ENCODE measurements around the gene VRK3. TPM values are rescaled to one million over a fixed set of nuclear protein-coding genes. Genes with fewer than 3 reads are reported as not detected.
A peak's percentile ranks its signal among the peaks of the same experiment; 100 is the strongest.

Gene VRK3
- total RNA-seq, 2 donors from 2014 or later, result 53.7 to 79.8 TPM

DNA sequence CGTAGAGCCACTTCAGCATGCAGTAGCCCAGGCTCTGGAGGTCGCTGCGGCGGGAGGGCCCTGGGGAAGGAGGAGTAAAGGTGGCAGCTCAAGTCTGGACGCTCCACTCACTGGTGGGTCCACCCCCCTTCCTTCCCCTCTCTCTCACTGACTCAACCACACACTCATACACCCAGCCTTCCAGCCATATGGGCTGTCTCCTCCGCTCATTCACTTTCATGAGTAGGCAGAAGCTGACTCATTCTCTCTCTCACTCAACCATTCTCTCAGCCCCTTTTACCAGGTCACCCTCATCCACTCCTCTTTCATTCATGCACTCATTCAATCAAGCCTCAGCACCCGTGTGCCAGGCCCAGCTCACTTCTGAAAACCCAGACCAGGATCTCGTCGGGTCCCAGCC, 36.7 kb downstream of the VRK3 start:
- H3K36me3 Mint-ChIP-seq (ENCODE audit: low read depth), result peaks cover 86% of the 10 kb centered on the region
- ATAC-seq (replicated peaks), result peak; percentile 95
- peaks cover 15% of the 10 kb centered on the region for H3K4me1 Mint-ChIP-seq
- no peaks in the 10 kb centered on the region for H3K9me3 Mint-ChIP-seq
- H3K4me3 Mint-ChIP-seq, result no peak overlapping the region
- peak overlapping the region; percentile 17 for H3K27ac Mint-ChIP-seq
- H3K27me3 Mint-ChIP-seq, result no peaks in the 10 kb centered on the region

DNA sequence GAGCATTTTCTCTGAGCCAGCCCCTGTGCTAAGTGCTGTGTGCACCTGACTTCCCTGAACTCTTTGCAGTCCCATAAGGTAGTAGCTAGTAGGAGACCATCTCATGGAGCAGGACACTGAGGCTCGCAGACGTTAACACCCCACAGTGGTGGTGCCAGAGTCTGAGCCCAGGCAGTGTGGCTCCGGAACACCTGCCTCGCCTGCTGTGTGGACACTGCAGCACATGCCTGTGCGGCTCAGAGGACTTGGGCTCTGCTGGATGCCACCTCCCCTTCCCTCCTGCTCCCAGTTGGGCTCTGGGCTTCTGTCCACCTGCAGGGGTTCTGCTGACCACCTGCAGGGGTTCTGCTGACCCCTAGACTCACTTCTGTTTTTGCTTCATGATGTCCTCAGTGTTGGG, 37.2 kb downstream of the VRK3 start:
- Mint-ChIP-seq H3K27ac (peak overlapping the region; percentile 17), H3K4me3 (no peak overlapping the region)

GRCh38 chr19:49987159-49987698, 37.9 kb downstream of the VRK3 start:
- peaks cover 81% of the 10 kb centered on the region for H3K36me3 Mint-ChIP-seq (ENCODE audit: low read depth)
- H3K27ac Mint-ChIP-seq, result peak overlapping the region; percentile 49
- no peaks in the 10 kb centered on the region for H3K9me3 Mint-ChIP-seq
- H3K27me3 Mint-ChIP-seq, result no peaks in the 10 kb centered on the region
- H3K4me3 Mint-ChIP-seq, result no peak overlapping the region
- peaks cover 15% of the 10 kb centered on the region for H3K4me1 Mint-ChIP-seq
- ATAC-seq (replicated peaks), result peak; percentile 29

More for the DNA sequence above, 37.2 kb downstream of the VRK3 start:
- no peaks in the 10 kb centered on the region for H3K9me3 Mint-ChIP-seq
- peaks cover 84% of the 10 kb centered on the region for H3K36me3 Mint-ChIP-seq (ENCODE audit: low read depth)
- peaks cover 15% of the 10 kb centered on the region for H3K4me1 Mint-ChIP-seq
- no peaks in the 10 kb centered on the region for H3K27me3 Mint-ChIP-seq
- no peak for ATAC-seq (replicated peaks)

- Mint-ChIP-seq H3K36me3 (ENCODE audit: low read depth) (peaks cover 81% of the 10 kb centered on the region), H3K27ac (no peak overlapping the region), H3K27me3 (no peaks in the 10 kb centered on the region), H3K4me1 (peaks cover 15% of the 10 kb centered on the region), H3K9me3 (no peaks in the 10 kb centered on the region), H3K4me3 (no peak overlapping the region)
- no peak for ATAC-seq (replicated peaks)
These were observed 38.8 kb downstream of the VRK3 start for GRCh38 chr19:49986354-49986753.

DNA sequence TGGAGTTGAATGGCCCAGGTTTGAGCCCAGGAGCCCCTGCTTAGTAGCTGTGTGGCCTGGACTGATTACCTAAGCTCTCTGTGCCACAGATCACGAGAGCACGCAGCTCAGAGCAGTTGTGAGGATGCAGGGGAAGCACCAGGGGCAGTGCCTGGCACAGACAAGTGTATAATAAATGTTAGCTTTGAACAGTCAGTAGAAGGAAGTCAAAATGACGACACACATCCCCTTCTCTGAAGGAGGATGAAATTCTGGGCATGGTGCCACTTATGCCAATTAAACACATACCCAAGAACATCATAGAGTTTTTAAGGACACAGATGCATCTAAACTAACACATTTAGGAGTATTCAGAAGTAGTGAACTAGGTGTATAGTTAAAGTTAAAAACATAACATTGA, 39.3 kb downstream of the VRK3 start:
- Mint-ChIP-seq H3K36me3 (ENCODE audit: low read depth) (peaks cover 81% of the 10 kb centered on the region), H3K27ac (no peak overlapping the region), H3K9me3 (no peaks in the 10 kb centered on the region), H3K4me3 (no peak overlapping the region), H3K27me3 (no peaks in the 10 kb centered on the region), H3K4me1 (peaks cover 15% of the 10 kb centered on the region)
- ATAC-seq (replicated peaks), result no peak

DNA sequence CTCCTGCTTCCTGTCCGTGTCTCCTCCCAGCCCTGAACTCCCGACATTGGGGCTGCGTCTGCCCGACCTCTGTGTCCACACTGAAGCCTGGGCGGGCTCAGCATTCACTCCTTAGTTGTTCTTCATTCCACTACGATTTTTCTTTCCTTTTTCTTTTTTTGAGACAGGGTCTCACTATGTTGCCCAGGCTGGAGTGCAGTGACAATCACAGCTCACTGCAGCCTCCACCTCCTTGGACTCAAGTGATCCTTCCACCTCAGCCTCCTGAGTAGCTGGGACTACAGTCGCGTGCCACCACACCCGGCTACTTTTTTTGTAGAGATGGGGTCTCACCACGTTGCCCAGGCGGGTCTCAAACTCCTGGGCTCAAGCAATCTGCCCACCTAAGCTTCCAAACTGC, 40.7 kb downstream of the VRK3 start:
- peaks cover 80% of the 10 kb centered on the region for H3K36me3 Mint-ChIP-seq (ENCODE audit: low read depth)
- no peaks in the 10 kb centered on the region for H3K9me3 Mint-ChIP-seq
- ATAC-seq (replicated peaks), result no peak
- H3K27me3 Mint-ChIP-seq, result no peaks in the 10 kb centered on the region
- H3K4me3 Mint-ChIP-seq, result no peak overlapping the region
- H3K4me1 Mint-ChIP-seq, result peaks cover 15% of the 10 kb centered on the region
- H3K27ac Mint-ChIP-seq, result peak overlapping the region; percentile 54

- Mint-ChIP-seq H3K36me3 (ENCODE audit: low read depth) (peaks cover 72% of the 10 kb centered on the region), H3K4me3 (no peak overlapping the region), H3K27ac (no peak overlapping the region), H3K4me1 (peaks cover 15% of the 10 kb centered on the region), H3K27me3 (no peaks in the 10 kb centered on the region), H3K9me3 (no peaks in the 10 kb centered on the region)
- ATAC-seq (replicated peaks), result peak; percentile 61
These were observed 41.4 kb downstream of the VRK3 start for GRCh38 chr19:49983645-49984229.

- H3K36me3 Mint-ChIP-seq (ENCODE audit: low read depth), result peaks cover 65% of the 10 kb centered on the region
- peaks cover 4% of the 10 kb centered on the region for H3K4me1 Mint-ChIP-seq
These were observed 43.3 kb downstream of the VRK3 start for GRCh38 chr19:49981603-49982593.

GRCh38 chr19:49978324-49978723, 46.8 kb downstream of the VRK3 start:
- Mint-ChIP-seq H3K27me3 (no peaks in the 10 kb centered on the region), H3K9me3 (no peaks in the 10 kb centered on the region), H3K4me3 (no peak overlapping the region), H3K36me3 (ENCODE audit: low read depth) (peaks cover 52% of the 10 kb centered on the region), H3K27ac (no peak overlapping the region), H3K4me1 (peaks cover 2% of the 10 kb centered on the region)
- ATAC-seq (replicated peaks), result no peak

More at GRCh38 chr19:49981603-49982593, 43.3 kb downstream of the VRK3 start:
- H3K9me3 Mint-ChIP-seq, result no peaks in the 10 kb centered on the region
- ATAC-seq (replicated peaks), result no peak
- no peak overlapping the region for H3K27ac Mint-ChIP-seq
- H3K27me3 Mint-ChIP-seq, result no peaks in the 10 kb centered on the region
- no peak overlapping the region for H3K4me3 Mint-ChIP-seq

DNA sequence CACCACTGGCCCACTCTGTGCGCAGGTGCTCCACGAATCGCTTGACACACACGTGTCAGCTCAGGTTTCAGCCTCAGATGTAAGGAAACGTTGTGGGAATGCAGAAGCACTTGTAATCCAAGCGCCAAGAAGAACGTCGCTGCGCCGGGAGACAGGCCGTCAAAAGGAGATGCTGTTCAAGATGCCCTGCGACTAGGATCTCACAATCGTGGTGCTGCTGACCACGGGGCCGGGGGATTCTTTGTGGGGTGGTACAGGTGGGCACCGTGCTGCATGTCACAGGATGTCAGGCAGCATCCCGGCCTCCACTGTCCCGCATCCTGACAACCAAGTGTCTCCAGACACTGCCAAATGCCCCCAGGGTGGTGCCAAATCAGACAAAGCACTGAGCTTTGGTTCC, 47.3 kb downstream of the VRK3 start:
- ATAC-seq (replicated peaks), result no peak

DNA sequence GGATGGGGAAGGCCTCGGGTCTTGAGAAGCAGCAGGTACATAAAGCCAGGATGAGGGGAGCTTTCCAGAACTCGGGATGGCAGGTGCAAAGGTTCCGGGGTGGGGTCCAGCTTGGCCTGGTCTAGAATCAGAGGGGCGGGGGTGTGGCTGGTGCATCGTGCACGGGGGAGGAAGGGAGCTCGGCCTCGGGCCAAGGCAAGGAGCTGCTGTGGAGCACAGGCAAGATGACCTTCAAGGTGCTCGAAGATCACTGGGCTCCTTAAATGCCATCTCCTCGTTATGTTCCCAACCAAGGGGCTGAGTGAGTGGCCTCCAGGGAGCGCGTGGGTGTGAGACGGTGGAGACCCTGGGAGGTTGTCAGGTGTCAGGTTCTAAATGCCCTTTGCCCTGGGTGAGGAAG, 48.1 kb downstream of the VRK3 start:
- H3K4me1 Mint-ChIP-seq, result peaks cover 6% of the 10 kb centered on the region
- ATAC-seq (replicated peaks), result no peak
- H3K27me3 Mint-ChIP-seq, result no peaks in the 10 kb centered on the region
- no peak overlapping the region for H3K27ac Mint-ChIP-seq
- no peaks in the 10 kb centered on the region for H3K9me3 Mint-ChIP-seq
- H3K36me3 Mint-ChIP-seq (ENCODE audit: low read depth), result peaks cover 46% of the 10 kb centered on the region
- H3K4me3 Mint-ChIP-seq, result no peak overlapping the region

More for the DNA sequence above, 47.3 kb downstream of the VRK3 start:
- Mint-ChIP-seq H3K27ac (no peak overlapping the region), H3K4me1 (peaks cover 6% of the 10 kb centered on the region), H3K27me3 (no peaks in the 10 kb centered on the region), H3K36me3 (ENCODE audit: low read depth) (peaks cover 52% of the 10 kb centered on the region), H3K9me3 (no peaks in the 10 kb centered on the region), H3K4me3 (no peak overlapping the region)

- Mint-ChIP-seq H3K4me1 (peaks cover 6% of the 10 kb centered on the region), H3K36me3 (ENCODE audit: low read depth) (peaks cover 40% of the 10 kb centered on the region), H3K27ac (no peak overlapping the region), H3K4me3 (no peak overlapping the region), H3K9me3 (no peaks in the 10 kb centered on the region), H3K27me3 (no peaks in the 10 kb centered on the region)
- no peak for ATAC-seq (replicated peaks)
These were observed 48.7 kb downstream of the VRK3 start for GRCh38 chr19:49976496-49976895.

- no peaks in the 10 kb centered on the region for H3K27me3 Mint-ChIP-seq
- ATAC-seq (replicated peaks), result no peak
These were observed 50.1 kb downstream of the VRK3 start for GRCh38 chr19:49975051-49975450.

DNA sequence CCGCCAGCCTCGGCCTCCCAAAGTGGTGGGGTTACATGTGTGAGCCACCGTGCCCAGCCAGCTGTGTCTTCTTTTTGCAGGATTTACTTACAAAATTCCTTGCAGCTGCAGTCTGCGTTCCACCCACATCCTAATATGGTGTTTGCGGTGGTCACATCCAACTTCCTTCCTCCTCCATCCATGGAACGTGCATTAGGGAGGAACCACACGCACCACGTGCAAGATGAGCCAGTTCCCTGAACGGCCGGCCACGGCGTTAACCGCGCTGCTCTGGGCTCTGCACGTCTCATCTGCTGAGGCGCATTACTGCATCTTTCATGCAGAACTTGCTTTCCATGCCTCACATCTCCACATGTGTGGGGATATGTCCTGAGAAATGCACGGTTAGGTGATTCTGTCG, 51.2 kb downstream of the VRK3 start:
- Mint-ChIP-seq H3K36me3 (ENCODE audit: low read depth) (peaks cover 23% of the 10 kb centered on the region), H3K9me3 (no peaks in the 10 kb centered on the region), H3K27me3 (peaks cover 2% of the 10 kb centered on the region), H3K27ac (no peak overlapping the region), H3K4me3 (no peak overlapping the region), H3K4me1 (peaks cover 6% of the 10 kb centered on the region)
- no peak for ATAC-seq (replicated peaks)

More at GRCh38 chr19:49975051-49975450, 50.1 kb downstream of the VRK3 start:
- H3K9me3 Mint-ChIP-seq, result no peaks in the 10 kb centered on the region
- peaks cover 6% of the 10 kb centered on the region for H3K4me1 Mint-ChIP-seq
- H3K36me3 Mint-ChIP-seq (ENCODE audit: low read depth), result peaks cover 25% of the 10 kb centered on the region
- H3K27ac Mint-ChIP-seq, result no peak overlapping the region
- no peak overlapping the region for H3K4me3 Mint-ChIP-seq

DNA sequence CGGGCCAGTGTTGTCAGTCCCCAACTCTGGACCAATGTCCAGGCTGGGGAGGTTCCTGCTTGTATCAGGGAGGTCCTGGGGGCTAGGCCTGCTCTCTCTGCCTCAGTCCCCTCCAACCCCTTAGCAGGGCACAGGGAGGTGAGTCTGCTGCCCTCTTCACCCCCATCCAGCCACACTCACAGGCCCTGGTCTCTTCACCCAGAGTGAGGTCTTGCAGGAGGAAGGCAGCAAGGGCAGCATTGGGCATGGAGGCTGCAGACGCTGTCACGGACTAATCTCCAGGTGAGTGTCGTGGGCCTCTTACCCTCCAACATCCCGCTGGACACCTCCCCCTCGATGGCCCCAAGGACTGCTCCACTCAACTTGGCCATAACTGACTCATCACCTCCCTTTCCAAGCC, 52.3 kb downstream of the VRK3 start:
- Mint-ChIP-seq H3K4me1 (peaks cover 6% of the 10 kb centered on the region), H3K4me3 (no peak overlapping the region), H3K27me3 (peaks cover 9% of the 10 kb centered on the region), H3K36me3 (ENCODE audit: low read depth) (peaks cover 23% of the 10 kb centered on the region), H3K27ac (peak overlapping the region; percentile 58), H3K9me3 (no peaks in the 10 kb centered on the region)
- ATAC-seq (replicated peaks), result no peak

Data from activated T-helper 17 cell treated with anti-CD3 and anti-CD28 coated beads, Interleukin-2, amount 50 U/mL, for 72 hours (primary cell).